Measurements from ENCODE around the gene LOXL4. TPM values are rescaled to one million over a fixed set of nuclear protein-coding genes. Genes with fewer than 3 reads are reported as not detected.

The LOXL4 gene
- total RNA-seq, 2 experiments from 2014 or later = not detected

GRCh38 chr10:98302741-98303365 is 34.9 kb upstream of the LOXL4 start:
- no TSS peak for BruUV-seq (replicated peaks)
- no peaks in the 10 kb centered on the region for H4K20me1 ChIP-seq (ENCODE audit: insufficient read depth, low read length)
- TF ChIP-seq CTCF (conservative IDR thresholded peaks at IDR 0.05; ENCODE audit: low read length) (no peak), EZH2phosphoT487 (IDR thresholded peaks at IDR 0.05; ENCODE audit: borderline replicate concordance, low read depth, low read length) (no peak)
- intact Hi-C loops (cut with micrococcal nuclease; ENCODE audit: unreplicated experiment) = no loop called here
- no peaks in the 10 kb centered on the region for H3K4me1 ChIP-seq (ENCODE audit: insufficient read depth, low read length, poor library complexity, severe bottlenecking)
- ChIA-PET POLR2A (no interaction called here), CTCF (ENCODE audit: unreplicated experiment) (no interaction called here)
- no peaks in the 10 kb centered on the region for H3K9me2 ChIP-seq (ENCODE audit: insufficient read depth, low read length)
- H3K27ac ChIP-seq (ENCODE audit: low read depth, low read length, poor library complexity, severe bottlenecking) = no peak overlapping the region
- 0 out of 2 replicates have a peak, but pooled peaks cover 5% of the 10 kb centered on the region for H3K9me3 ChIP-seq (ENCODE audit: low read length)
- no peaks in the 10 kb centered on the region for H3K36me3 ChIP-seq (ENCODE audit: insufficient read depth, low read length)
- no peaks in the 10 kb centered on the region for H3K79me2 ChIP-seq (ENCODE audit: insufficient read depth, low read depth, low read length)
- H3K4me2 ChIP-seq (ENCODE audit: low read length) = no peak overlapping the region
- DNase-seq (ENCODE audit: low spot score) = no peak
- H2AFZ ChIP-seq (ENCODE audit: low read length) = no peak overlapping the region
- H3K4me3 ChIP-seq (ENCODE audit: low read depth, low read length, poor library complexity, severe bottlenecking) = no peak overlapping the region

GRCh38 chr10:98301664-98302319 is 33.8 kb upstream of the LOXL4 start:
- Histone ChIP-seq H3K27ac (ENCODE audit: low read depth, low read length, poor library complexity, severe bottlenecking) (no peak overlapping the region), H2AFZ (ENCODE audit: low read length) (no peak overlapping the region), H3K4me2 (ENCODE audit: low read length) (no peak overlapping the region), H3K9me3 (ENCODE audit: low read length) (0 out of 2 replicates have a peak, but pooled peaks cover 5% of the 10 kb centered on the region), H4K20me1 (ENCODE audit: insufficient read depth, low read length) (no peaks in the 10 kb centered on the region), H3K9me2 (ENCODE audit: insufficient read depth, low read length) (no peaks in the 10 kb centered on the region), H3K79me2 (ENCODE audit: insufficient read depth, low read depth, low read length) (no peaks in the 10 kb centered on the region), H3K4me1 (ENCODE audit: insufficient read depth, low read length, poor library complexity, severe bottlenecking) (no peaks in the 10 kb centered on the region), H3K36me3 (ENCODE audit: insufficient read depth, low read length) (no peaks in the 10 kb centered on the region), H3K4me3 (ENCODE audit: low read depth, low read length, poor library complexity, severe bottlenecking) (no peak overlapping the region)
- intact Hi-C loops (cut with micrococcal nuclease; ENCODE audit: unreplicated experiment) = no loop called here
- DNase-seq (ENCODE audit: low spot score) = no peak
- ChIA-PET POLR2A (interaction anchor here (0.9 kb wide), 1 partner anchor 20 kb away, joined by 3 read pairs; no protein-coding TSS in a partner anchor), CTCF (ENCODE audit: unreplicated experiment) (no interaction called here)
- no peak for TF ChIP-seq EZH2phosphoT487 (IDR thresholded peaks at IDR 0.05; ENCODE audit: borderline replicate concordance, low read depth, low read length)
- no peak for TF ChIP-seq CTCF (conservative IDR thresholded peaks at IDR 0.05; ENCODE audit: low read length)
- no TSS peak for BruUV-seq (replicated peaks)

Data from OCI-LY7 (cell line).